ENCODE measurements around the gene DENND5A.

- TF ChIP-seq CTCF (IDR thresholded peaks at IDR 0.05) (no peak), POLR2A (IDR thresholded peaks at IDR 0.05) (no peak)
Measured at GRCh38 chr11:9276571-9276970, 11.4 kb upstream of the DENND5A start.

Data from right lobe of liver (tissue), 4 donors.